Muscle of arm (tissue), 12 donors: ENCODE results near the gene PAQR5. TPM values are rescaled to one million over a fixed set of nuclear protein-coding genes. Genes with fewer than 3 reads are reported as not detected.
A peak's percentile ranks its signal among the peaks of the same experiment; 100 is the strongest.
"Not testable (repeated sequence)": the region's sequence is repeated elsewhere in the genome, so short reads cannot be mapped to it uniquely, and the experiment has no call there.

Experiments used
- DNase-seq: peaks from one replicate; pipeline ENCODE4 v3.0.0-alpha.2; 2013
- polyA plus RNA-seq, 12 donors: library from polyadenylated mRNA; unstranded; fragments of 120-200 nt; gene quantifications; one replicate each; pipeline ENCODE4 v1.2.1, GENCODE V29; 2013; ENCODE audit not compliant: insufficient read length in 12 of 12

The PAQR5 gene
- polyA plus RNA-seq, 12 donors, result 0.22 to 2.6 (median 0.60) TPM; not detected in 1

DNA sequence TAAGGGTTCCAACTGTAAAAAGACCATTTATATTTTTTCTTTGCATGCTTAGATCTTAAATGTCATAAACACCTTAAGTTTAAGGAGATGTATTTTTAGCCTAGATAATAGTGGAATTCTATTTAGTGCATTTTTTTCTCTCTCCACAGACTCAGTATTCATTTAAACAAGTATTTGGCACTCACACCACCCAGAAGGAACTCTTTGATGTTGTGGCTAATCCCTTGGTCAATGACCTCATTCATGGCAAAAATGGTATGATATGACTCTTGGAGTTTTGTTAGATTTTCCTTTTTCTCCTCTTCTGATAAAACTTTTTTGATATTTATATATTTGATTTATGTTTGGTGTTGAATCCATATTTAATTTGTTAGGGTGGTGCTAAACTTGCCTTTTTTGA lies 122.8 kb downstream of the PAQR5 start:
- no peak for DNase-seq

DNA sequence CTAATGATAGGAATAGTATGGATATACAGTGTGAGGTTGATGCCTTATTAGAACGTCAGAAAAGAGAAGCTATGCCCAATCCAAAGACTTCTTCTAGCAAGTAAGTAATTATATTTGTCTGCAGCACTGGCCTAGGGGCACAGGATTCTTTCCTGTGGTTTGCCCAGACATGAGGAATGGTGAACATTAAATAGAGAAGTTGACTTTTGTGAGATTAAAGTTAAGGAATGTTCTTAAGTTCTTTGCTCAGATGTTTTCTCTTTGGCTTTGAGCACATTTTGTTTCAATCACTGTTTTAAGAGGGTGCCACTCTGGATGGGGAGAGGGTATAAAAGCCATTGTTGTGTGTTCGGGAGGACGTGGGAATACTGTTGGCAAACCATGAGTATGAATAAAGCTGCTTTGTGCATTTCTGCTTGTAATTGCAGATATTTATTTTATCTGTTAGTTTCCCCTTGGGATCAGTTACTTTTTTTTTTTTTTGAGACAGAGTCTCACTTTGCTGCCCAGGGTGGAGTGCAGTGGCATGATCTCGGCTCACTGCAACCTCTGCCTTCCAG lies 123.7 kb downstream of the PAQR5 start:
- no peak for DNase-seq

DNA sequence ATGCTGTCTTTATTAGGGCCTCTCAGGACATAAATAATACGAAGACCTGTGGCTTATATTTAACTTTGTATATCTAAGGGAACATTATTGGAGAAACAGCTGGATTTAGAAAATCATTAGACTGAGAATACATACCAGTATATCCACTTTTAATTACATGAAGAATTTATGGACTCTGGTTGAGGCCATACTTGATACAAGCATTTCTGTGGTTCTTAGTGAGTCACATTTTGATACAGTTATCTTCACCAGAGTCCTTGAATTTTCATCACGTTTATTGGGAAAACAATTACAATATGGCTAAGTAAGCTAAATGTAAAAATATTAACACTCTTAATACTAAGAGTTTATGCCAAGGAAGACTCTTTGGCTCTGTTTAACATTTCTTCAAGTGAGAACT lies 125.3 kb downstream of the PAQR5 start:
- DNase-seq, result no peak

DNA sequence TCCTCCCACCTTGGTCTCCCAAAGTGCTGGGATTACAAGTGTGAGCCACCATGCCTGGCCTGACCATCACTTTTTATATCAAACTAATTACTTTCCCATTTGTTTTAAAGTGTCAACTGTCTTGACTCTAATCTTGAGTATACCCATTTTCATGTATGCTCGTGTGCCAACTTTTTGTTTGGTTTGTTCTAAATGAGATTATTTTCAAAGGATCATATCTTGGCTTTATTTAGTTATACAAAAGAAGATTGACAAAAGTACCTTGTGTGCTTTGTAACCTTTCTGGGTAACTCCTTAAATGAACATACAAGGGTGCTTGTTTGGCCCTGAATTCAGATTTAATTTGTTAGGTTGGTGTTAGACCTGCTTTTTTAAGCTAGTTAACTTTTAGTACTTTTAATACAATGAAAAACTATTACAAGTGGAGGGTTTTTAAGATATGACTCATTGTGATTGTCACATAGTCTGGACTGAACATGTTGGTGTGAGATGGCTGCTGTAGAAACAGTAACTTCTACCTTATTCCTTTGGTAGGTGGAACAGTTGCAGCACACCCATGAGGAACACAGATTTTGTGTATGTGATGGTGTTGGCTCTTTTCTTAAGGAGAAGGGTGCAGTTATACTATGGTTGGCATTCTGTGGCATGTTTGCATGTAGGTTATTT lies 126.2 kb downstream of the PAQR5 start:
- DNase-seq, result no peak

DNA sequence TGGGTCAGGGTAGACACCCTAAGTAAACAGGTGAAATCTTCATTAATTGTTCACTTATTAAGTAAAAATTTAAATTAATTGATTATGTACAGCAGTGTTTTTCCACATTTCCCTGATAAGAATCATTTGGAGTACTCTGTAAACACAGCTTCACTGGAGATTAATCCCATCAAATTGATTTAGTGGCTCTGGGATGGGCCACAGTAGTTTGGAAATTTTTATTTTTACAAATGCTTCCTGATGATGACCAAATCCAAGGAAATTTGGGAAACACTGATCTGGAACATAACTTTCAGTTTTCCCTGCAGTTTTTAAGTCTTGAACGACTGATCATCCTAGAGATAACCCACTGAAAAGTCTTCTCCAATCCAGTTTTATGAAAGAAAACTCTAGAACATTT lies 135.1 kb downstream of the PAQR5 start:
- no peak for DNase-seq

DNA sequence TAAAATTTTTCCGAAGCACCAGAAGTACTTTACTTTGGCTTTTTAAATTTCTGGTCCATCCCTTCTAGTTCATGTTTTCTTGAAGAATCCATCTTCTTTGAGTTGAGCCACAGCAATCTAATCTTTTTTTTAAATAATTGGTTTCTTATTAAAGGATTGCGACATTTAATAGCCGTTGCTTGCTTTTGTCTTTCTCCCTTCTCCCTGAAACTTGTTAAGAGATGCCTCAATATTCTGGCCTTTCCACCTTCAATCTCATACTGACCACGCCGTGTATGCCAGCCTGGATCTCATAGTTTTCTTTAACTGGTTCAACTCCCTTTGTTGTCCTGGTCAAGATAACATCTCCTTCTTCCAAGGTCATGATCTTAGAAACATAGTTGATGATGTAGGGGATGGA lies 135.5 kb downstream of the PAQR5 start:
- DNase-seq, result no peak

DNA sequence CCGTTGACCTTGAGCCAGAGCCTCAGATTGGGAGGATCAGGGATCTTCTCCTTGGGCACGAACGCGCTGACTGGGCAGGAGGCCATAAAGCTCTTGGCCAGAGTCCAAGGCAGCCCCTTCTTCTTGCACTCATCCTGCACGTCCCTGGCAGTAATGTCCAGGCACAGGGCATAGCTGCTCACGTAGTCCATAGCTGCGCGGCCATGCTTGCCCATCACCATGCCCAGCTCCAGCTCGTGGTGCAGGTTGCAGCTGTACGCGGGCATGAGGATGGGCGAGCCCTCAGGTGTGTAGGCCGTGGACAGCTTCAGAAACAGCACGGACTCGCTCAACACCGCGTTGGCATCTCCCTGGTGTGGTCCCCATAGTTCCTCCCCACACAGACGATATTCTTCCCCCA lies 136.0 kb downstream of the PAQR5 start:
- no peak for DNase-seq

DNA sequence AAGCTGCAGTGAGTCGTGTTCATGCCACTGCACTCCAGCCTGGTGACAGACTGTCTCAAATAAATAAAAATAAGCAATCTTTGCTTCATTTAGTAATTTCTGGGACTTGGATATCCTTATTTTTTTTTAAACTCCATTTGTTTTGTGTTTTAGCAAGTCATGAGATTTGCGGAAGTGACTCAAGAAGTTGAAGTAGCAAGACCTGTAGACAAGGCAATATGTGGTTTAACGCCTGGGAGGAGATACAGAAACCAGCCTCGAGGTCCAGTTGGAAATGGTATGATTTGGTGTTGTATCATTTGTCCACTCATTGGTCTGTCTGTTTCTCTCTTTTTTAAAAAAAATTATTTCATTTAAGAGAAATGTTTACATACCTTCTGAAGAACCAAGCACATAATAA lies 137.3 kb downstream of the PAQR5 start:
- no peak for DNase-seq

DNA sequence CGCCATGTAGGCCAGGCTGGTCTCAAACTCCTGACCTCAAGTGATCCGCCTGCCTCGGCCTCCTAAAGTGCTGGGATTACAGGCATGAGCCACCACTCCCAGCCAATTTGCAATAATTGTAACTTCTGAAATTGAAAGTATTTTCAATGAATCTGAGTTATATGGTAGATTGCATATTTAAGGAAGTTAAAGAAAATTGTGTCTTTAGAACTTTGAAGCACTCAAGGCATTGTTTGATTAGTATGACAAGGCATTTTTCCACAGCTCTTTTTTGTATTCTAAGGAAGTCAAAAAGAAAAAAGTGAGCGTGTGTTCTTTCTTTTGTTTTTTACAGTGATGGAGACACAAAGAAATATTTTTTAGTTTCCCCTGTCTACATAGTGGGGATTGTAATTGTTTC lies 138.2 kb downstream of the PAQR5 start:
- no peak for DNase-seq

DNA sequence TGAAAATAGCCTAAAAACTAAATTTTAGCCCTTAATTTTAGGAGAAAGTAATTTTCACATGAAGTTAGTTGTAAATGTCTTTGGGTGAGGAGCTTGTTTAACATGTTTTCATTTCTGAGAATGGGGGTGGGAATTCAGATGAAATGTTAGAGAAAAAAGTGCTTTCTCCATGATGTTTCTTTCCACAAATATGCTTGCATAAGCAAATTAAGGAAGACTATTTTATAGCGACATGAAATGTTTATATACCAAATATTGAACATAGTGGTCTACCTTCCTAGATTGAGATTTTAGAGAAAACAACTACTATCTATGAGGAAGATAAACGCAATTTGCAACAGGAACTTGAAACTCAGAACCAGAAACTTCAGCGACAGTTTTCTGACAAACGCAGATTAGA lies 140.9 kb downstream of the PAQR5 start:
- DNase-seq, result no peak

DNA sequence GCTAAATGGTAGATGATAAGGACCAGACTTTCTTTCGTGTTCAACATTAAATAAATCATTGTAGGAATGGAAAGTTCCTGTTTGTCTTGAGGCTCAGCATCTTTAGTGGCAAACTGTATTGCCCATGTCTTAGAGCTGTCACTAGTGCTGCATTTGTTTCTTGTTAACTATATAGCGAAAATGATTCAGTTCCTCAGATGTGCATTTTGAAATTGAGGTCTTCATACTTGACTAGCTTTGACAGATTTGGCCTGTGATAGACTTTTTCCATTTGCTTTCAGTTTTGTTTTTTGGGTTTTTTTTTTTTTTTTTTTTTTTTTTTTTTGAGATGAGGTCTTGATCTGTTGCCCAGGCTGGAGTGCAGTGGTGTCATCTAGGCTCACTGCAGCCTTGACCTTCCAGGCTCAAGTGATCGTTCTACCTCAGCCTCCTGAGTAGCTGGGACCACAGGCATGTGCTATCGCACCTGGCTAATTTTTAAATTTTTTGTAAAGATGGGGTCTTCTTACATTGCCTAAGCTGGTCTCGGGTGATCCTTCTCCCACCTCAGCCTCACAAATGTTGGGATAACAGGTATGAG lies 144.4 kb downstream of the PAQR5 start:
- no peak for DNase-seq

DNA sequence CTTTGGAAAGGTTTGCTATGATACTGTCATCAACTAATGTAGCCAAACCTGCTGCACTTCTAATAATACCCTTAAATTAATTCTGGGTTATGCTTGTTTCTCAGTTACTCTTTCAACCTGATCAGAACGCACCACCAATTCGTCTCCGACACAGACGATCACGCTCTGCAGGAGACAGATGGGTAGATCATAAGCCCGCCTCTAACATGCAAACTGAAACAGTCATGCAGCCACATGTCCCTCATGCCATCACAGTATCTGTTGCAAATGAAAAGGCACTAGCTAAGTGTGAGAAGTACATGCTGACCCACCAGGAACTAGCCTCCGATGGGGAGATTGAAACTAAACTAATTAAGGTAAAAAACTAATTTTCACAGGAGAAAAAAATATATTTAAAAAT lies 146.0 kb downstream of the PAQR5 start:
- DNase-seq, result no peak

DNA sequence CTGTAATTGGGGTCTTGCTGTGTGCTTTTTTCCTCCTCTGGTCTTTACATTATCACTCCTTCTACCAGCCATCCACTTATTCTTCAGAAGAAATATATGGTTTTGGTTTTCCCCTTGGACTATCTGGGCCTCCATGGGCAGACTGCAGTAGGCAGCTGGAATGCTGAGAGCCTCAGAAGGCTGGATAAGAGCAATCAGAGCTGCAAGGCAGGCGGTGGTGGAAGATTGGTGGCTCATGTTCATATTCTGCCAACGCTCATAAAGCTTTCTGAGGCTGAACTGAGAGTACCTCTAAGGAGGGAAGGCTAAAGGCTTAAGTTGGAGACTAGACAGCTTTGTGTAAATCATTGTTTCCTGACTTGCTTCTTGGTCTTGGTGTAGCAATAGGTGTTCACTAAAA lies 148.2 kb downstream of the PAQR5 start:
- no peak for DNase-seq

DNA sequence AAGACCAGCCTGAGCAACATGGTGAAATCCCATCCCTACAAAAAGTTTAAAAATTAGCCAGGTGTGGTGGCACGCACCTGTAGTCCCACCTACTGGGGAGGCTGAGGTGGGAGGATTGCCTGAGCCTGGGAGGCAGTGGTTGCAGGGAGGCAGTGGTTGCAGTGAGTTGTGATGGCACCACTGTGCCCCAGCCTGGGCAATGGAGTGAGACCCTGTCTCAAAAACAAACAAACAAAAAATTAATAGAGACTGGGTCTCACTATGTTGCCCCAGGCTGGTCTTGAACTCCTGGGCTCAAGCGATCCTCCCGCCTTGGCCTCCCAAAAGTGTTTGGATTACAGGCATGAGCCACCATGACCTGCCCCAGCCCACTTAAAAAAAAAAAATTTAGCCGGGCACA lies 151.5 kb downstream of the PAQR5 start:
- DNase-seq, result not testable (repeated sequence)

DNA sequence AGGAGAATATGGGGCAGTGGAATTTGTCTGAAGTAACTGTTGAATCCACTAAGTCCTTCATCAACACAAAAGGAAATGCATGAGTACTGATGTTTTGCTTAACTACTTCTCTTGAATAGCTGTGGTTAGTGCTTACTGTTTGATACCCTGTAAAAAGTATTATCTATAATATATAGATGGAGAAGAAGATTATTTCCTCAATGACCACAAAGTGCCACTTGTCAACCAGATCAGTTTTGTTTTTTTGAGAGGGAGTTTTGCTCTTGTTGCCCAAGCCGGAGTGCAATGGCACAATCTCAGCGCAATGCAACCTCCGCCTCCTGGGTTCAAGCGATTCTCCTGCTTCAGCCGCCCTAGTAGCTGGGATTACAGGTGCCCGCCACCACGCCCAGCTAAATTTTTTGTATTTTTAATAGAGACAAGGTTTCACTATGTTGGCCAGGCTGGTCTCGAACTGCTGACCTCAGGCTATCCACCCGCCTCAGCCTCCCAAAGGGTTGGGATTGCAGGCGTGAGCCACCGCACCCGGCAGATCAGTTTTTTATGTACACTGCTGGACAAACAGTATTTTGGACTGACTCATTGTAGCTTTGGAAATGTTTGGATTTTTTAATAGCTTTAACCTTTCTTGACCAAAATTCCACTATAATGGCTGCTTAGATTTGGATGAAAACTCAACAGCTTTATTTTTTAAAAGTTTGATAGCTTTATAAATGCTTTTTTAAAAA lies 152.4 kb downstream of the PAQR5 start:
- DNase-seq, result no peak

DNA sequence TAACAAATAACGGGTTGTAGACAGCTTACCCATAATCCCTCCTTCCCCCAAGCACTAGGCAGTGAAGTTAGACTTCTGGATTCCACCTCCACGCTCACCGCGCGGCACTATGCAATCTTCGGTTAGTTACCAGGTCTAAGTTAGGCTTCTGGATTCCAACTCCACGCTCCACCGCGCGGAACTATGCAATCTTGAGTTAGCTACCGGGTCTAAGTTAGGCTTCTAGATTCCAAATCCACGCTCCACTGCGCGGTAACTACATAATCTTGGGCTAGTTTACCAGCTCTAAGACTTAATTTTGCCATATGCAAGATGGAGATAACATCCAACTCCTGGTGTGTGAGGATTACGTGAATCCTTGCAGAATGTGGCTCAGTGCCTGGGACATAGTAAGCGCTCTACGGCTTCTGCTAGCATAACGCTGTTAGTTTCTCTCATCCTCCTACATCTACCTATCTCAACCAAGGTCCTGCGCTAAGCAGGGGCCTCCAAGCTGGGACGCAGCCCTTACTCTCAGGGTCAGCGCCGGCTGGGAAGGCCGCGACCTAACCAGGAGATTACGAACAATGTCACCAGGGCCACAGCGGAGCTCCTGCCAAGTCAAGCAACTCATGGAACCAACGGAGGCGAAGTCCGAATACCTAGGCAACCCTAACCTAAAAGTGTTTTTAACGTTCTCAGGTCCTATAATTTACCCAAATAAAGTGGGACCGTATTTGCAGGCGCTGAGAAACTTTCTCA lies 153.4 kb downstream of the PAQR5 start:
- DNase-seq, result no peak

DNA sequence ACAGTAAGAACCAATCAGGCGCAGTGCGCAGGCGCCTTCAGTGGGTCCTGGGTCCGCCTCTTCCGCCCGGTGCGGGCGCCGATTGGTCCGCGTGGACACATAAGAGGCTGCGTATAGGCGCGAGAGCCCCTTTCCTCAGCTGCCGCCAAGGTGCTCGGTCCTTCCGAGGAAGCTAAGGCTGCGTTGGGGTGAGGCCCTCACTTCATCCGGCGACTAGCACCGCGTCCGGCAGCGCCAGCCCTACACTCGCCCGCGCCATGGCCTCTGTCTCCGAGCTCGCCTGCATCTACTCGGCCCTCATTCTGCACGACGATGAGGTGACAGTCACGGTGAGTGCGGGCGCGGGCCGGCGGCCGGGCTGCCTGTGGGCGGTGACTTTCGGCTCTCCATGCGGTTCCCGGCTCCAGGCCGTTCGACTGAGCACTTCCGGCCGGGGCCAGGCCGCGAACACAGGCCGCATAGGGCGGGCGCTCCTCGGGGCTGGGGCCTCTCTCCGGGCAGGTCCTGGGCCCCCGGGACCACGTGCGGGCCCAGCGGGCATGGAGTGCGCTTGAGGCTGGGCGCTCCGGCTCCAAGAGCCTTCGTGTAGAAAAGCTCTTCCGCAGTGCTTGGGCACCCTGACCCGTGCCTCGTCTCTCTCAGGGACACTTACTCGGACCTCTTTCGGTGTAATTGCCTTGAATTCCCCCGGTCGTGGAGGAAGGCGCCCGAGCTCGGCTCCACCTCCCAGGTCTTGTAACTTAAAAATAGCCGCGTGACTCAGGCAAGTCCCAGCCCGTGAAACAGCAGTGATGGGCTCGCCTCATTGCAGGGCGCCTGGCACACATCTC lies 154.2 kb downstream of the PAQR5 start, which contains the start of gene RPLP1:
RPLP1 (plus strand) TSS at position 127 of the 830 bp plus-strand sequence; CDS start at position 258, 131 bp downstream.
- peak; percentile 98 for DNase-seq

DNA sequence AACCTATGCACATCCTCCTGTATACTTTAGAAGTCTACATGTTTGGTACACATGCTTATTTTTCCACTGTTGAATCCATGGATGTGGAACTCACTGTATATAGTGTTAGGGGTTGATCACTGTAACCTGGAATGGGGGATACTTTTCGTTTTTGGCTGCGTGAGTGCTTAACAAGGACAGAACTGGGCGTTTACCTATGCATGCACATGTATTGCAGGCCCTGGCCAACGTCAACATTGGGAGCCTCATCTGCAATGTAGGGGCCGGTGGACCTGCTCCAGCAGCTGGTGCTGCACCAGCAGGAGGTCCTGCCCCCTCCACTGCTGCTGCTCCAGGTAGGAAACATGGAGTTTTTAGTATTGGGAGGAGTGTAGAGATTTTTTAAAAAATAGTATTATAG lies 156.2 kb downstream of the PAQR5 start:
- DNase-seq, result no peak

DNA sequence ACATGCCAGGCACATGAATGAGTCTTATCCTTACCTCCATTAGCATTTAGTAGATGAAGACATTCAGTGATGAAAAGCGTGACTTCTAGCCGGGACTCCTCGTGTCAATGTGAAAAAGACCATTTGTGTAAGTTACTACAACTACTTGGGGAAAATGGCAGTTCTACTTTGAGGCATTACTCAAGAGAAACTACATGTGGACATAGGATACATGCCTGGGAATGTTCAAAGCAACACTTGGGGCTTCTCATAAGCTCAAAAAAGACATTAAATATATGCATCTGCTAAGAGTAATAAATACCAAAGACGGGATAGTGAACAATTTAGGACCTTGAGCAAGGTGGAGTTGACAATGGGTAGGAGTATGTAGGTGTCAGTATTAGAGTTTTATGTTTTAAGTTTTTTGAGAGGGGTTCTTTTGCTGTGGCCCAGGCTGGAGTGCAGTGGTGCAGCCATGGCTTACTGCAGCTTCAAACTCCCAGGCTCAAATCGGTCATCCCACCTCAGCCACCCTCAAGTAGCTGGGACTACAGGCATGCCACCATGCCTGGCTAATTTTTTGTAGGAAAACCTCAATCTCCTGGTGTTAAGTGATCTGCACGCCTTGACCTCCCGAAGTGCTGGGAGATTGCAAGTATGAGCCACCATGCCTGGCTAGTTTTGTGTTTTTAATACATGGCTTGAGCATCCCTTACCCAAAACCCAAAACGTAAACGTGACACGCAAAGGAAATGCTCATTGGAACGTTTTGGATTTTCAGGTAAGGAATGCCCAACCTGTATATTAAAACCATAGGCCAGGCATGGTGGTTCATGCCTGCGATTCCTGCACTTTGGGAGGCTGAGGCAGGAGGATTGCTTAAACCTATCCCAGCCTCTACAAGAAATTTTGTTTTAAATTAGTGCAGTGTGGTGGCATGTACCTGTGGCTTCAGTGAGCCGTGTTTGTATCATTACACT lies 157.8 kb downstream of the PAQR5 start:
- DNase-seq, result no peak
